HUES48 (cell line): ENCODE results near the gene NOXO1.

ENCODE experiments used
- H3K27ac ChIP-seq: one replicate; pipeline ENCODE4 v1.7.0; 2013; ENCODE audit warnings: low read depth, low read length, inconsistent platforms
- H3K27me3 ChIP-seq: 2 replicates; pipeline ENCODE4 v1.6.1; 2013; ENCODE audit warnings: mild to moderate bottlenecking, low read length; ENCODE audit not compliant: control insufficient read depth, insufficient read depth
- H3K36me3 ChIP-seq: 2 replicates; pipeline ENCODE4 v1.6.1; 2013; ENCODE audit warnings: low read length; ENCODE audit not compliant: control insufficient read depth, insufficient read depth
- H3K4me1 ChIP-seq: 2 replicates; pipeline ENCODE4 v1.6.1; 2013; ENCODE audit warnings: mild to moderate bottlenecking, low read length; ENCODE audit not compliant: control insufficient read depth, insufficient read depth
- H3K4me3 ChIP-seq: 2 replicates; pipeline ENCODE4 v1.5.1; 2013; ENCODE audit warnings: mild to moderate bottlenecking, low read depth, low read length
- H3K9ac ChIP-seq: 2 replicates; pipeline ENCODE4 v1.6.1; 2013; ENCODE audit warnings: mild to moderate bottlenecking, low read depth, low read length, moderate library complexity
- H3K9me3 ChIP-seq: 2 replicates; pipeline ENCODE4 v1.6.1; 2013; ENCODE audit warnings: low read length; ENCODE audit not compliant: control insufficient read depth, insufficient read depth

NOXO1 gene

GRCh38 chr16:1953734-1954133 is 27.5 kb downstream of the NOXO1 start:
- Histone ChIP-seq H3K4me1 (peaks cover 2% of the 10 kb centered on the region; the same call in 1 of the 2 replicates), H3K27ac (no peak overlapping the region), H3K36me3 (no peaks in the 10 kb centered on the region), H3K4me3 (no peak overlapping the region), H3K27me3 (no peaks in the 10 kb centered on the region), H3K9me3 (no peaks in the 10 kb centered on the region), H3K9ac (no peak overlapping the region)

GRCh38 chr16:1950559-1950958 is 30.7 kb downstream of the NOXO1 start:
- Histone ChIP-seq H3K27ac (no peak overlapping the region), H3K27me3 (no peaks in the 10 kb centered on the region), H3K9me3 (no peaks in the 10 kb centered on the region), H3K9ac (no peak overlapping the region), H3K36me3 (no peaks in the 10 kb centered on the region), H3K4me3 (no peak overlapping the region), H3K4me1 (no peaks in the 10 kb centered on the region)

GRCh38 chr16:1950047-1950446 is 31.2 kb downstream of the NOXO1 start:
- Histone ChIP-seq H3K9me3 (no peaks in the 10 kb centered on the region), H3K9ac (no peak overlapping the region), H3K27me3 (no peaks in the 10 kb centered on the region), H3K4me1 (no peaks in the 10 kb centered on the region), H3K36me3 (no peaks in the 10 kb centered on the region), H3K4me3 (no peak overlapping the region), H3K27ac (no peak overlapping the region)

- H3K36me3 ChIP-seq, result no peaks in the 10 kb centered on the region
- H3K4me1 ChIP-seq, result no peaks in the 10 kb centered on the region
- no peak overlapping the region for H3K9ac ChIP-seq
- no peaks in the 10 kb centered on the region for H3K9me3 ChIP-seq
- no peaks in the 10 kb centered on the region for H3K27me3 ChIP-seq
- H3K4me3 ChIP-seq, result no peak overlapping the region
- H3K27ac ChIP-seq, result no peak overlapping the region
These were observed 31.8 kb downstream of the NOXO1 start for GRCh38 chr16:1949507-1949906.

GRCh38 chr16:1947369-1947670 is 33.9 kb downstream of the NOXO1 start:
- Histone ChIP-seq H3K4me1 (peaks cover 3% of the 10 kb centered on the region; the same call in 1 of the 2 replicates), H3K27me3 (no peaks in the 10 kb centered on the region), H3K9ac (no peak overlapping the region)

GRCh38 chr16:1946495-1947368 is 34.5 kb downstream of the NOXO1 start:
- H3K36me3 ChIP-seq, result no peaks in the 10 kb centered on the region
- H3K4me3 ChIP-seq, result no peak overlapping the region
- no peak overlapping the region for H3K9ac ChIP-seq
- H3K9me3 ChIP-seq, result no peaks in the 10 kb centered on the region
- no peak overlapping the region for H3K27ac ChIP-seq
- no peaks in the 10 kb centered on the region for H3K27me3 ChIP-seq
- peaks cover 9% of the 10 kb centered on the region for H3K4me1 ChIP-seq

More at GRCh38 chr16:1947369-1947670, 33.9 kb downstream of the NOXO1 start:
- H3K9me3 ChIP-seq, result no peaks in the 10 kb centered on the region
- H3K36me3 ChIP-seq, result no peaks in the 10 kb centered on the region
- H3K27ac ChIP-seq, result no peak overlapping the region
- no peak overlapping the region for H3K4me3 ChIP-seq

- Histone ChIP-seq H3K4me1 (peaks cover 9% of the 10 kb centered on the region), H3K9me3 (no peaks in the 10 kb centered on the region), H3K27me3 (no peaks in the 10 kb centered on the region), H3K4me3 (no peak overlapping the region), H3K36me3 (0 out of 2 replicates have a peak, but pooled peaks cover 1% of the 10 kb centered on the region), H3K27ac (no peak overlapping the region), H3K9ac (no peak overlapping the region)
These were observed 35.5 kb downstream of the NOXO1 start for GRCh38 chr16:1945559-1946391.

- Histone ChIP-seq H3K9ac (no peak overlapping the region), H3K27me3 (no peaks in the 10 kb centered on the region), H3K4me3 (no peak overlapping the region), H3K36me3 (0 out of 2 replicates have a peak, but pooled peaks cover 6% of the 10 kb centered on the region), H3K27ac (no peak overlapping the region), H3K9me3 (no peaks in the 10 kb centered on the region), H3K4me1 (peaks cover 9% of the 10 kb centered on the region)
These were observed 36.6 kb downstream of the NOXO1 start for GRCh38 chr16:1944612-1945199.

GRCh38 chr16:1942810-1943726 is 38.2 kb downstream of the NOXO1 start, which contains the start of gene MSRB1:
MSRB1 (minus strand) TSS chr16:1943199; CDS start chr16:1943156, 43 bp downstream.
- H3K4me1 ChIP-seq, result peaks cover 9% of the 10 kb centered on the region
- no peak within 1 kb of the TSS for H3K27ac ChIP-seq
- no peaks in the 10 kb centered on the region for H3K27me3 ChIP-seq
- no peak within 1 kb of the TSS for H3K9ac ChIP-seq
- H3K4me3 ChIP-seq, result peak within 1 kb of the TSS; percentile 78
- no peaks in the 10 kb centered on the region for H3K9me3 ChIP-seq
- H3K36me3 ChIP-seq, result peaks cover 21% of the 10 kb centered on the region
